HG02852 (cell line): Measurements from ENCODE around the gene KMT2A.
"Not testable (repeated sequence)": the region's sequence is repeated elsewhere in the genome, so short reads cannot be mapped to it uniquely, and the experiment has no call there.

Experiments
- ATAC-seq: cut with Tn5 transposase; IDR thresholded peaks from one replicate; pipeline ENCODE4 v1.9.1; 2021; ENCODE audit warnings: mild to moderate bottlenecking, moderate library complexity; ENCODE audit not compliant: unreplicated experiment

Gene KMT2A

GRCh38 chr11:118532091-118532490, 95.8 kb downstream of the KMT2A start:
- ATAC-seq, result no peak

- no peak for ATAC-seq
These were observed 96.8 kb downstream of the KMT2A start for GRCh38 chr11:118532852-118533768.

GRCh38 chr11:118533769-118534729, 97.8 kb downstream of the KMT2A start:
- ATAC-seq, result no peak

GRCh38 chr11:118535261-118535660, 99.0 kb downstream of the KMT2A start:
- no peak for ATAC-seq

- no peak for ATAC-seq
These were observed 100.4 kb downstream of the KMT2A start for GRCh38 chr11:118536726-118537125.

- ATAC-seq, result no peak
These were observed 101.2 kb downstream of the KMT2A start for GRCh38 chr11:118537409-118537980.

GRCh38 chr11:118544010-118544646, 107.8 kb downstream of the KMT2A start:
- ATAC-seq, result no peak

GRCh38 chr11:118544647-118545010, 108.3 kb downstream of the KMT2A start:
- ATAC-seq, result no peak

- no peak for ATAC-seq
These were observed 109.2 kb downstream of the KMT2A start for GRCh38 chr11:118545533-118545932.

GRCh38 chr11:118547132-118547531, 110.8 kb downstream of the KMT2A start:
- ATAC-seq, result no peak

- no peak for ATAC-seq
These were observed 116.0 kb downstream of the KMT2A start for GRCh38 chr11:118552341-118552740.

GRCh38 chr11:118560806-118561205, 124.5 kb downstream of the KMT2A start:
- ATAC-seq, result no peak

GRCh38 chr11:118565051-118565450, 128.8 kb downstream of the KMT2A start:
- no peak for ATAC-seq

GRCh38 chr11:118569670-118570069, 133.4 kb downstream of the KMT2A start:
- no peak for ATAC-seq

GRCh38 chr11:118570787-118571186, 134.5 kb downstream of the KMT2A start:
- ATAC-seq, result no peak

- ATAC-seq, result not testable (repeated sequence)
These were observed 135.4 kb downstream of the KMT2A start for GRCh38 chr11:118571701-118572060.

- peak; percentile 74 for ATAC-seq
These were observed 136.0 kb downstream of the KMT2A start, which contains the start of gene ARCN1 for GRCh38 chr11:118572061-118572980. ARCN1 (plus strand) TSS chr11:118572409; CDS start chr11:118572548, 139 bp downstream.

- peak; percentile 34 for ATAC-seq
These were observed 136.8 kb downstream of the KMT2A start for GRCh38 chr11:118572981-118573550.

GRCh38 chr11:118574636-118575035, 138.3 kb downstream of the KMT2A start:
- no peak for ATAC-seq
